Activated B cell treated with CpG ODN at 0.5 μM for 24 hours (primary cell): ENCODE data around the gene RHEBL1. TPM values are rescaled to one million over a fixed set of nuclear protein-coding genes. Genes with fewer than 3 reads are reported as not detected.

Source experiments
- ATAC-seq: fragments of 200-7000 bp; cut with Tn5 transposase; one replicate; pipeline ENCODE4 v1.10.0; 2021; ENCODE audit warnings: low read depth, mild to moderate bottlenecking, moderate library complexity
- CTCF ChIA-PET: fragments of 350-600 bp; sonication (Branson Sonifier 250); formaldehyde crosslinking; loops from one replicate; lab custom pipeline; 2021; ENCODE audit warnings: antibody characterized with exemption; lab: Charles Lee
- POLR2A ChIA-PET: fragments of 350-600 bp; sonication (Branson Sonifier 250); formaldehyde crosslinking; loops from one replicate; lab custom pipeline; 2021; ENCODE audit warnings: antibody characterized with exemption; lab: Charles Lee
- DNase-seq: peaks from one replicate; pipeline ENCODE4 v3.0.0; 2022
- H3K27ac Mint-ChIP-seq: one replicate; pipeline ENCODE4 v1.8.0; 2020; ENCODE audit warnings: mixed read lengths
- H3K27me3 Mint-ChIP-seq: one replicate; pipeline ENCODE4 v1.8.0; 2021; ENCODE audit warnings: mixed read lengths
- H3K36me3 Mint-ChIP-seq: one replicate; pipeline ENCODE4 v1.8.0; 2021; ENCODE audit warnings: low read depth, mixed read lengths
- H3K4me1 Mint-ChIP-seq: one replicate; pipeline ENCODE4 v1.8.0; 2021; ENCODE audit warnings: mixed read lengths
- H3K4me3 Mint-ChIP-seq: one replicate; pipeline ENCODE4 v1.8.0; 2020; ENCODE audit warnings: mild to moderate bottlenecking, mixed read lengths
- H3K9me3 Mint-ChIP-seq: one replicate; pipeline ENCODE4 v1.8.0; 2020; ENCODE audit warnings: mixed read lengths
- CTCF ChIP-seq: fragments of 200-600 bp; IDR thresholded peaks from one replicate; pipeline ENCODE4 v1.8.0; 2022; ENCODE audit warnings: antibody characterized with exemption, mild to moderate bottlenecking
- intact Hi-C: fragments of 100-400 bp; cut with micrococcal nuclease; formaldehyde crosslinking; loops from one replicate; pipeline ENCODE4 v1.15.1; 2024
- total RNA-seq: library from RNA; stranded (reverse); gene quantifications from 2 replicates; pipeline ENCODE4 v1.2.3, GENCODE V29; 2022

RHEBL1 gene
- total RNA-seq, 1 donor from 2014 or later: 3.2 TPM

GRCh38 chr12:49055978-49056754, 13.6 kb downstream of the RHEBL1 start:
- CTCF ChIA-PET: interaction anchor here (1.2 kb wide), 2 partner anchors 14 to 179 kb away, joined by 5 read pairs; partner anchors contain the start of gene RHEBL1
- ATAC-seq (peak; percentile 75), DNase-seq (no peak)
- no peak for TF ChIP-seq CTCF
- peak overlapping the region; percentile 67 for H3K27ac Mint-ChIP-seq
- H3K36me3 Mint-ChIP-seq: peaks cover 53% of the 10 kb centered on the region
- peaks cover 52% of the 10 kb centered on the region for H3K4me1 Mint-ChIP-seq
- H3K9me3 Mint-ChIP-seq: no peaks in the 10 kb centered on the region
- H3K27me3 Mint-ChIP-seq: no peaks in the 10 kb centered on the region
- POLR2A ChIA-PET: interaction anchor here (1.0 to 1.4 kb wide), 2 partner anchors 14 to 75 kb away, joined by 4 to 6 read pairs; partner anchors contain the start of genes RHEBL1 and TUBA1B
- intact Hi-C loops: loop anchor here (1.0 kb wide), 1 partner anchor 14 kb away; no protein-coding TSS in a partner anchor
- H3K4me3 Mint-ChIP-seq: peak overlapping the region; percentile 93

GRCh38 chr12:49055092-49055491, 14.7 kb downstream of the RHEBL1 start:
- H3K9me3 Mint-ChIP-seq: no peaks in the 10 kb centered on the region
- H3K4me1 Mint-ChIP-seq: peaks cover 50% of the 10 kb centered on the region
- no peak for TF ChIP-seq CTCF
- no peaks in the 10 kb centered on the region for H3K27me3 Mint-ChIP-seq
- intact Hi-C loops: no loop called here
- ChIA-PET POLR2A (interaction anchor here (1.4 kb wide), 1 partner anchor 15 kb away, joined by 6 read pairs; the partner anchor contains the start of gene RHEBL1), CTCF (interaction anchor here (1.2 kb wide), 1 partner anchor 180 kb away, joined by 5 read pairs; no protein-coding TSS in a partner anchor)
- ATAC-seq (no peak), DNase-seq (no peak)
- H3K36me3 Mint-ChIP-seq: peaks cover 61% of the 10 kb centered on the region
- H3K4me3 Mint-ChIP-seq: no peak overlapping the region
- no peak overlapping the region for H3K27ac Mint-ChIP-seq

- CTCF ChIA-PET: no interaction called here
- Mint-ChIP-seq H3K36me3 (peaks cover 66% of the 10 kb centered on the region), H3K9me3 (no peaks in the 10 kb centered on the region), H3K4me1 (peaks cover 50% of the 10 kb centered on the region), H3K27me3 (no peaks in the 10 kb centered on the region), H3K27ac (no peak overlapping the region), H3K4me3 (no peak overlapping the region)
- no peak for TF ChIP-seq CTCF
- intact Hi-C loops: no loop called here
- DNase-seq (no peak), ATAC-seq (no peak)
- POLR2A ChIA-PET: no interaction called here
These were observed 15.3 kb downstream of the RHEBL1 start for GRCh38 chr12:49054524-49054923.

- Mint-ChIP-seq H3K4me3 (no peak overlapping the region), H3K36me3 (peaks cover 65% of the 10 kb centered on the region)
These were observed 15.7 kb downstream of the RHEBL1 start for GRCh38 chr12:49054096-49054495.

More at GRCh38 chr12:49054096-49054495, 15.7 kb downstream of the RHEBL1 start:
- ChIA-PET CTCF (no interaction called here), POLR2A (interaction anchor here (1.1 kb wide), 1 partner anchor 76 kb away, joined by 3 read pairs; no protein-coding TSS in a partner anchor)
- ATAC-seq (no peak), DNase-seq (no peak)
- H3K9me3 Mint-ChIP-seq: no peaks in the 10 kb centered on the region
- H3K27ac Mint-ChIP-seq: no peak overlapping the region
- intact Hi-C loops: no loop called here
- peaks cover 47% of the 10 kb centered on the region for H3K4me1 Mint-ChIP-seq
- no peak for TF ChIP-seq CTCF
- no peaks in the 10 kb centered on the region for H3K27me3 Mint-ChIP-seq
